GM23338 (cell line): ENCODE measurements around the gene KCTD10. TPM values are rescaled to one million over a fixed set of nuclear protein-coding genes. Genes with fewer than 3 reads are reported as not detected.
"Not testable (repeated sequence)": the region's sequence is repeated elsewhere in the genome, so short reads cannot be mapped to it uniquely, and the experiment has no call there.

ENCODE experiments used
- ATAC-seq: fragments of 200-7000 bp; cut with Tn5 transposase; 3 replicates; pipeline ENCODE4 v1.9.1; 2020
- DNase-seq: peaks from one replicate; pipeline ENCODE4 v3.0.0-alpha.2; 2015; ENCODE audit warnings: low spot score
- H2AFZ ChIP-seq: fragments of 200-600 bp; sonication (generic); 2 replicates; pipeline ENCODE4 v1.8.0; 2016; ENCODE audit warnings: antibody characterized with exemption, mild to moderate bottlenecking, moderate library complexity
- H3F3A ChIP-seq: fragments of 200-600 bp; sonication (generic); replicated peaks from 2 replicates; pipeline ENCODE4 v1.8.0; 2017; ENCODE audit warnings: antibody characterized with exemption, mixed run types, low read depth
- H3K27ac ChIP-seq: fragments of 200-600 bp; sonication (generic); 2 replicates; pipeline ENCODE4 v1.6.1; 2016; ENCODE audit warnings: low read depth
- H3K27me3 ChIP-seq: fragments of 200-600 bp; sonication (generic); 2 replicates; pipeline ENCODE4 v1.8.0; 2016; ENCODE audit warnings: mild to moderate bottlenecking, mixed run types, moderate library complexity; ENCODE audit not compliant: insufficient read depth
- H3K36me3 ChIP-seq: fragments of 200-600 bp; sonication (generic); 2 replicates; pipeline ENCODE4 v1.8.0; 2016; ENCODE audit warnings: mild to moderate bottlenecking; ENCODE audit not compliant: insufficient read depth
- H3K4me1 ChIP-seq: fragments of 200-600 bp; sonication (generic); 2 replicates; pipeline ENCODE4 v1.8.0; 2016; ENCODE audit warnings: mild to moderate bottlenecking, moderate library complexity; ENCODE audit not compliant: insufficient read depth
- H3K4me2 ChIP-seq: fragments of 200-600 bp; sonication (generic); 2 replicates; pipeline ENCODE4 v1.7.1; 2017; ENCODE audit warnings: mixed run types
- H3K4me3 ChIP-seq: fragments of 200-600 bp; sonication (generic); 2 replicates; pipeline ENCODE4 v1.6.1; 2016; ENCODE audit warnings: mixed run types
- H3K79me2 ChIP-seq: fragments of 200-600 bp; sonication (generic); replicated peaks from 2 replicates; pipeline ENCODE4 v1.8.0; 2017; ENCODE audit warnings: mild to moderate bottlenecking; ENCODE audit not compliant: insufficient read depth
- H3K9me2 ChIP-seq: fragments of 200-600 bp; sonication (generic); 2 replicates; pipeline ENCODE4 v1.8.0; 2017; ENCODE audit not compliant: insufficient read depth
- H4K20me1 ChIP-seq: fragments of 200-600 bp; sonication (generic); replicated peaks from 2 replicates; pipeline ENCODE4 v1.8.0; 2017; ENCODE audit warnings: mild to moderate bottlenecking; ENCODE audit not compliant: insufficient read depth
- H3K27ac Mint-ChIP-seq: 2 replicates; pipeline ENCODE4 v1.8.0; 2020; ENCODE audit warnings: inconsistent platforms, mild to moderate bottlenecking, moderate library complexity, mixed read lengths
- H3K27me3 Mint-ChIP-seq: 3 replicates; pipeline ENCODE4 v1.8.0; 2022; ENCODE audit warnings: low read depth, mild to moderate bottlenecking, moderate library complexity, mixed read lengths, inconsistent platforms; ENCODE audit not compliant: insufficient read depth, poor library complexity
- H3K36me3 Mint-ChIP-seq: 3 replicates; pipeline ENCODE4 v1.8.0; 2021; ENCODE audit warnings: low read depth, mild to moderate bottlenecking, inconsistent platforms, moderate library complexity, mixed read lengths
- H3K4me1 Mint-ChIP-seq: 3 replicates; pipeline ENCODE4 v1.8.0; 2020; ENCODE audit warnings: mild to moderate bottlenecking, inconsistent platforms, mixed read lengths
- H3K4me3 Mint-ChIP-seq: 3 replicates; pipeline ENCODE4 v1.8.0; 2021; ENCODE audit warnings: moderate library complexity, mild to moderate bottlenecking, inconsistent platforms, mixed read lengths
- H3K9me3 Mint-ChIP-seq: 3 replicates; pipeline ENCODE4 v1.8.0; 2020; ENCODE audit warnings: moderate library complexity, mild to moderate bottlenecking, inconsistent platforms, mixed read lengths
- EZH2 ChIP-seq: fragments of 200-600 bp; sonication (generic); IDR thresholded peaks from one replicate; pipeline ENCODE4 v1.8.0; 2017; ENCODE audit warnings: antibody characterized with exemption, mild to moderate bottlenecking, low read depth; ENCODE audit not compliant: unreplicated experiment
- EZH2phosphoT487 ChIP-seq: fragments of 200-600 bp; sonication (generic); IDR thresholded peaks from one replicate; pipeline ENCODE4 v1.8.1; 2018; ENCODE audit warnings: antibody characterized with exemption; ENCODE audit not compliant: unreplicated experiment
- JUNB ChIP-seq: IDR thresholded peaks from one replicate; pipeline ENCODE4 v1.6.1; 2016; ENCODE audit warnings: antibody characterized with exemption; ENCODE audit not compliant: unreplicated experiment
- POLR2AphosphoS5 ChIP-seq: IDR thresholded peaks from 2 replicates; pipeline ENCODE4 v1.6.1; 2016; ENCODE audit warnings: antibody characterized with exemption, low read depth
- STAT1 ChIP-seq: IDR thresholded peaks from one replicate; pipeline ENCODE4 v1.6.1; 2016; ENCODE audit warnings: antibody characterized with exemption; ENCODE audit not compliant: unreplicated experiment
- ZNF114 ChIP-seq: fragments of 250-450 bp; sonication (Bioruptor Pico); IDR thresholded peaks from 2 replicates; pipeline ENCODE4 v1.5.0; 2020; ENCODE audit warnings: mild to moderate bottlenecking, moderate library complexity
- ZNF331 ChIP-seq: fragments of 250-450 bp; sonication (Bioruptor Pico); IDR thresholded peaks from 2 replicates; pipeline ENCODE4 v1.5.0; 2020; ENCODE audit warnings: low read depth, mild to moderate bottlenecking, moderate library complexity
- polyA plus RNA-seq: library from polyadenylated mRNA; unstranded; fragments of >200 nt; fragmentation: Nextera tagmentation; extraction: Ambion mirVana; gene quantifications from 2 replicates; pipeline ENCODE4 v1.2.1, GENCODE V29; 2016
- total RNA-seq: library from RNA; depleted of rRNA; stranded (reverse); fragments of >200 nt; shearing (Covaris generic); gene quantifications from 2 replicates; pipeline ENCODE4 v1.2.3, GENCODE V29; 2014
- TF ChIP-seq, protein P1 (sequence below), 2 experiments: fragments of 200-600 bp in 1 of 2; sonication (generic) in 1 of 2; conservative IDR thresholded peaks; 2 replicates each; pipeline versions ENCODE4 v1.5.1 to v1.6.1; 2016 to 2017; ENCODE audit warnings: antibody characterized with exemption in 2 of 2, low read depth in 2 of 2, mild to moderate bottlenecking in 2 of 2, moderate library complexity in 1 of 2
- TF ChIP-seq, protein P2 (sequence below): IDR thresholded peaks from 2 replicates; pipeline ENCODE4 v1.6.1; 2016; ENCODE audit warnings: antibody characterized with exemption

Gene KCTD10
- total and polyA plus RNA-seq, 2 experiments from 2014 or later, result 15.8 to 45.2 TPM

DNA sequence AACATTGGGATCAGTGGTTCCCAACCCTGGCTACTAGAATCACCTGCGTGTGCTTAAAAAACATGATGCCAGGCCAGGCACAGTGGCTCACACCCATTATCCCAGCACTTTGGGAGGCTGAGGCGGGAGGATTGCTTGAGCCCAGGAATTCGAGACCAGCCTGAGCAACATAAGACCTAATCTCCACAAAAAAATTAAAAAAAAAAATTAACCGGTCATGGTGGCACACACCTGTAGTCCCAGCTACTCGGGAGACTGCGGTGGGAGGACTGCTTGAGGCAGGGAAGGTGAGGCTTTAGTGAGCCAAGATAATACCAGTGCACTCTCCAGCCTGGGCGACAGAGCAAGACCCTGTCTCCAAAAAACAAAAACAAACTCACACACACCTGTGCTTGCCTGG, 2.0 kb downstream of the KCTD10 start (continued):
- TF ChIP-seq, protein P1, sequence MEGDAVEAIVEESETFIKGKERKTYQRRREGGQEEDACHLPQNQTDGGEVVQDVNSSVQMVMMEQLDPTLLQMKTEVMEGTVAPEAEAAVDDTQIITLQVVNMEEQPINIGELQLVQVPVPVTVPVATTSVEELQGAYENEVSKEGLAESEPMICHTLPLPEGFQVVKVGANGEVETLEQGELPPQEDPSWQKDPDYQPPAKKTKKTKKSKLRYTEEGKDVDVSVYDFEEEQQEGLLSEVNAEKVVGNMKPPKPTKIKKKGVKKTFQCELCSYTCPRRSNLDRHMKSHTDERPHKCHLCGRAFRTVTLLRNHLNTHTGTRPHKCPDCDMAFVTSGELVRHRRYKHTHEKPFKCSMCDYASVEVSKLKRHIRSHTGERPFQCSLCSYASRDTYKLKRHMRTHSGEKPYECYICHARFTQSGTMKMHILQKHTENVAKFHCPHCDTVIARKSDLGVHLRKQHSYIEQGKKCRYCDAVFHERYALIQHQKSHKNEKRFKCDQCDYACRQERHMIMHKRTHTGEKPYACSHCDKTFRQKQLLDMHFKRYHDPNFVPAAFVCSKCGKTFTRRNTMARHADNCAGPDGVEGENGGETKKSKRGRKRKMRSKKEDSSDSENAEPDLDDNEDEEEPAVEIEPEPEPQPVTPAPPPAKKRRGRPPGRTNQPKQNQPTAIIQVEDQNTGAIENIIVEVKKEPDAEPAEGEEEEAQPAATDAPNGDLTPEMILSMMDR (conservative IDR thresholded peaks at IDR 0.05; ENCODE audit: low read depth in 2 of 2), result no peak
- no peak for TF ChIP-seq ZNF114
- TF ChIP-seq EZH2, result no peak
- TF ChIP-seq JUNB, result no peak
- TF ChIP-seq, protein P2, sequence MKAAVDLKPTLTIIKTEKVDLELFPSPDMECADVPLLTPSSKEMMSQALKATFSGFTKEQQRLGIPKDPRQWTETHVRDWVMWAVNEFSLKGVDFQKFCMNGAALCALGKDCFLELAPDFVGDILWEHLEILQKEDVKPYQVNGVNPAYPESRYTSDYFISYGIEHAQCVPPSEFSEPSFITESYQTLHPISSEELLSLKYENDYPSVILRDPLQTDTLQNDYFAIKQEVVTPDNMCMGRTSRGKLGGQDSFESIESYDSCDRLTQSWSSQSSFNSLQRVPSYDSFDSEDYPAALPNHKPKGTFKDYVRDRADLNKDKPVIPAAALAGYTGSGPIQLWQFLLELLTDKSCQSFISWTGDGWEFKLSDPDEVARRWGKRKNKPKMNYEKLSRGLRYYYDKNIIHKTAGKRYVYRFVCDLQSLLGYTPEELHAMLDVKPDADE, result no peak
- TF ChIP-seq STAT1, result no peak
- no peak for TF ChIP-seq POLR2AphosphoS5
- no peak for TF ChIP-seq EZH2phosphoT487

DNA sequence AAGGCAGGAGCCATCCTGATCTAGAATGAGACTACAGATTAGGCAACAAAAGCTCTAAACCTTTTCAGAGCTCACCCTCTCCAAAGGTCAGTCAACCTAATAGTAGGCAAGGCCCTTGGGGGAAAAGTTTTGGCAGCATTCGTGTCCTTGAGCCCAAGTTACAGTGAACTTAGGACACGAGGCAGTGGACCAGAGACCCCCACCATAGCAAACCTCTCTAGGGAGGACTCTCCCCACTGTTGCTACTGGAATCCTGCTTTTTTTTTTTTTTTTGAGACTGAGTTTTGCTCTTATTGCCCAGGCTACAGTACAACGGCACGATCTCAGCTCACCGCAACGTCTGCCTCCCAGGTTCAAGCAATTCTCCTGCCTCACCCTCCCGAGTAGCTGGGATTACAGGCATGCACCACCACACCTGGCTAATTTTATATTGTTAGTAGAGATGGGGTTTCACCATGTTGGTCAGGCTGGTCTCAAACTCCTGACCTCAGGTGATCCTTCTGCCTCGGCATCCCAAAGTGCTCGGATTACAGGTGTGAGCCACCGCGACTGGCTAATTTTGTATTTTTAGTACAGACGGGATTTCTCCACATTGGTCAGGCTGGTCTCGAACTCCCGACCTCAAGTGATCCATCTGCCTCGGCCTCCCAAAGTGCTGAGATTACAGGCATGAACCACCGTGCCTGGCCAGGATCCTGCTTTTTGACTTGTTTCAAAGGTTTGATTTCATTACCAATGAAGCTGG, 3.4 kb downstream of the KCTD10 start:
- H3K4me3 ChIP-seq, H3F3A ChIP-seq, H3K36me3 ChIP-seq, H3K4me2 ChIP-seq, H3K4me3 Mint-ChIP-seq, H3K27ac ChIP-seq, H3K9me2 ChIP-seq, H2AFZ ChIP-seq, ATAC-seq, DNase-seq, H3K27me3 Mint-ChIP-seq, H3K27ac Mint-ChIP-seq, H3K27me3 ChIP-seq, H3K9me3 Mint-ChIP-seq: not testable (repeated sequence)
- Histone ChIP-seq H3K4me1 (peaks cover 24% of the 10 kb centered on the region), H4K20me1 (peaks cover 66% of the 10 kb centered on the region), H3K79me2 (peaks cover 94% of the 10 kb centered on the region)
- H3K4me1 Mint-ChIP-seq, result peaks cover 25% of the 10 kb centered on the region
- H3K36me3 Mint-ChIP-seq, result peaks cover 15% of the 10 kb centered on the region

DNA sequence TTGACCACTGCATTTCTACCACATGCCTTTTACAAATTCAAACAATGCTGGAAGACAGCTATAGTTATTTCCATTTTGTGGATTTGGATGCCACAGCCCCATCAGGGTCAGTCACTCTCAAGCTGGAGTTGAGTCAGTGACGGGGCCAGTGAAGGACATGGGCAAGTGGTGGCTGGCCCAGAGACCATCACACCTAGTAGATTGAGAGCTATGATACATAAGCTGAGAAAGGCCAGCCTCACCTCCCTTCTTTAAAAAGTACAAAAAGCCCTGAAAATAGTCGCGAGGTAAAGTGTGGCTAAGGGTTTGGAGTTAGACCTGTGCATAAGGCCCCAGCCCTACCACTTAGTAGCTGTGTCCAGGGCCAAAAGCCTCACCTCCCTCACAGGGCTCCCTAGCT, 4.1 kb downstream of the KCTD10 start:
- H3K4me3 ChIP-seq, result no peak overlapping the region
- H3F3A ChIP-seq, result no peaks in the 10 kb centered on the region
- ATAC-seq, result no peak
- no peak overlapping the region for H3K4me2 ChIP-seq
- H4K20me1 ChIP-seq, result peaks cover 66% of the 10 kb centered on the region
- no peaks in the 10 kb centered on the region; the same call in 1 of the 2 replicates for H3K36me3 ChIP-seq
- peaks cover 94% of the 10 kb centered on the region for H3K79me2 ChIP-seq
- Mint-ChIP-seq H3K36me3 (peaks cover 22% of the 10 kb centered on the region), H3K4me3 (no peak overlapping the region), H3K27me3 (peaks cover 8% of the 10 kb centered on the region), H3K4me1 (peaks cover 31% of the 10 kb centered on the region), H3K9me3 (no peaks in the 10 kb centered on the region), H3K27ac (no peak overlapping the region)
- DNase-seq, result no peak
- no peak overlapping the region for H3K27ac ChIP-seq
- H3K27me3 ChIP-seq, result no peaks in the 10 kb centered on the region
- H3K4me1 ChIP-seq, result peaks cover 20% of the 10 kb centered on the region
- H3K9me2 ChIP-seq, result no peaks in the 10 kb centered on the region
- H2AFZ ChIP-seq, result no peak overlapping the region
- TF ChIP-seq POLR2AphosphoS5 (no peak), ZNF331 (CRISPR knock-in tag) (no peak), EZH2 (no peak), JUNB (no peak), ZNF114 (no peak)
- TF ChIP-seq, protein P2, result no peak
- TF ChIP-seq, protein P1 (conservative IDR thresholded peaks at IDR 0.05; ENCODE audit: low read depth in 2 of 2), result no peak
